HG03432 (cell line): ENCODE results near the gene SLC7A1.

Source experiments
- ATAC-seq: cut with Tn5 transposase; IDR thresholded peaks from one replicate; pipeline ENCODE4 v1.9.1; 2021; ENCODE audit warnings: mild to moderate bottlenecking, moderate library complexity; ENCODE audit not compliant: unreplicated experiment

The SLC7A1 gene

GRCh38 chr13:29583073-29583785 is 12.3 kb downstream of the SLC7A1 start:
- no peak for ATAC-seq

GRCh38 chr13:29582171-29582570 is 13.3 kb downstream of the SLC7A1 start:
- ATAC-seq: no peak

GRCh38 chr13:29581666-29582065 is 13.8 kb downstream of the SLC7A1 start:
- no peak for ATAC-seq

DNA sequence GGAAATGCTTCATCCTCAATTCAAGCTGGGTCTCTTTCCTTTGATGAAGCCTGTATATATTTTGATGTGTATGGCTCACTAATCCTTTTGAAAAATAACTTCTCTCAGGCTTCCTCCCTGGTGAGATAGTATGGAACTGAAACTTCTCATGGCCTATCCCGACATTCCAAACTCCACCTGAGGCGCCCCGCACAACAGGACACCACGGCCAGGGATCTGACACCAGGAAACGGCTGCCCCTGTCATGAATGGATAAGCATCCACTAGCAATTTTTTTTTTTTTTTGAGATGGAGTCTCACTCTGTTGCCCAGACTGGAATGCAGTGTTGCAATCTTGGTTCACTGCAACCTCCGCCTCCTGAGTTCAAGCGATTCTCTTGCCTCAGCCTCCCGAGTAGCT is 16.4 kb downstream of the SLC7A1 start:
- no peak for ATAC-seq

GRCh38 chr13:29578300-29579085 is 17.0 kb downstream of the SLC7A1 start:
- ATAC-seq: no peak

DNA sequence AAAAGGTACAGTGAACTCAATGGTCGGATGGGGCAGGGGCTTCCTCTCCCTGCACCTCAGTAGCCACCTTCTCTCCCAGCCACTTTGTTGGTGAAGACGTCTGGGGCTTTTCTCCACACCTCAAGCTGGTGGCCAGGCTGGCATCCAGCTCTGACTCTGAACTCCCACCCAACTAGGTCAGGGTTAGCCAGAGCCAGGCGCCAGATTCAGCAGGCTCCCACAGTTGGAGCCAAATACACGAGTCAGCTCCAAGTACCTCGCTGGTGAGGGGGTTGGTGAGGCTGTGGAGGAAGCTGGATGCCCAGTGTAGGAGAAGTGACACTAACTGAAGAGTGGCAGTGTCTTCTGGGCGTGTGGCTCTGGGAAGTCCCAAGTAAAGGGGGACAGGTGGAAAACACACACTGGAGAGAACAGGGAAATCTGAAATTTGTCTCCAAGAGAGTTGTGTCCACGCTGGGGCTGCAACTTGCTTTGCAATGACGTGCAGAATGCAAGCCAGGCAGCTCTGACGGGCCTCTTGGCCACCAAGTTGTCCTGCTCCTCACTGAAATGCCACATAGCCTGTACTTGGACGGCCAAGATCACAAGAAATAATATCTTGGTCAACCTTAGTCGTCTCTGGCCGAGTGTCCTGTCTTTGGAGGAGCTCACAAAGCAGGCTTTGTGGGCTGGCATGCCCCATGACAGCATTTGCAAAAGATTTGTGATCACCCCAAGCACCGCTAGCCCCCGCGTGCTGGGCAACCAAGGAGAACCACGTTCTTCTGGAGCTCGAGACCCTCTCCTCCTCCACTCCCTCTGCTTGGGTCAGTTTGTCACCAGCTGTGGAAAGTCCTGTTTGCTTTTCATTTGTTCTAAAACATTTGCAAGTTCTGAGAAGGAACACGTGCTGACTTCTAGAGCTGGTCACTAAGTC is 18.1 kb downstream of the SLC7A1 start:
- ATAC-seq: no peak

- ATAC-seq: no peak
Observed at GRCh38 chr13:29576581-29576980, 18.9 kb downstream of the SLC7A1 start.

DNA sequence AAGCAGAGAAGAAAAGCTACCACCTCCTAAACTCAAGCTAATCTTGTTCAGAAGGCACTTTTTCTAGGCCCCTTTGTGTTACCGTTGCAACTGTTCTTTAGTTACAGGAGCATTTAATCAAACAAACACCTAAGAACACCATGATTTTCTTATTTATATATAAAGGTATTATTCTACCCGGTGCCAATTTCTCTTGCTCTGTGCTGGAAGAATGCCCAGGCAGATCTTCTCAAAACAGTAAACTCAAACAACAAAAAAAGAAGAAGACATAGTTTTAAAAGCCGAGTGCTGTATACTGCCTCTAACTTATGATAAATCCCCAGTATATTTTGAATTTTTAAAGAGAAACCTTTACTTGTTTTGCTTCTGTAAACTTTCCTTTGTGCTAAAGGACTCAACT is 20.4 kb downstream of the SLC7A1 start:
- no peak for ATAC-seq

DNA sequence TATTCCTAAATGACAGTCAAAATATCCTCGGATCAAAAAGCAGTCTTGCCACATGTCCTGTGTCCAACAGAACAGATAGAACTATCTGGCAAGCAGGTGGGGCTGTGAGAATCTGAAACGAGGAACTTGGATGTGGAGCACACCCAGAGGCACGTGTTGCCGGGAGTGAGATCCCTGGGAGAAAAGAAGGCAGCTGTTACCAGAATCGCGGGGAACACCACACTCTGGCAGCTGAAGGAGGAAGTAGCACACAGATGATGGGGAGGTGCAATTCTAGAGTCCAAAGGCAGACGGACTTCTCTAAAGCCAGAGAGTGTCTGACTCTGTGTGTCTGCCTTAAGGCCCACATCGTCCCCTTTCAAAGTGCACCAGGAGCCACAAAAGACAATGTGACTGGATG is 22.3 kb downstream of the SLC7A1 start:
- ATAC-seq: no peak

DNA sequence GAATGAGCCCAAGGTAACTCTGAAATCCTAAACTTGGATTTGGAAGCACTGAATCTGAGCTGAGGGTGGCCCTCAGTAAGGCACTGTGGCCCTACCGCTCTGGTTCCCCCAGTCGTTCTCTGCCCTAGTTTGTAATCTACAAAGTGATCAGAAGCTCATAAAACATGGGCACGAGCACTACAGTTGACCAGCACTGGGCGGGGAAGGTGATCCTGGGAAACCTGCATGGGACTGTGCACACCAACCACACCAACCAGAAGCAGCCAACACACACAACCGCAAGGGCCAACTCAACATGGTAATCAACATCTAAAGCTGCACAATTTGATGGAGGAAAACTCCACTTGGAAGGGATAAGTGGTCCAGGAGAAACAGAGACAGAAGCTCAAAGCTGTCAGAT is 22.9 kb downstream of the SLC7A1 start:
- ATAC-seq: no peak

GRCh38 chr13:29571876-29572570 is 23.5 kb downstream of the SLC7A1 start:
- ATAC-seq: no peak

GRCh38 chr13:29570051-29570654 is 25.3 kb downstream of the SLC7A1 start:
- no peak for ATAC-seq

DNA sequence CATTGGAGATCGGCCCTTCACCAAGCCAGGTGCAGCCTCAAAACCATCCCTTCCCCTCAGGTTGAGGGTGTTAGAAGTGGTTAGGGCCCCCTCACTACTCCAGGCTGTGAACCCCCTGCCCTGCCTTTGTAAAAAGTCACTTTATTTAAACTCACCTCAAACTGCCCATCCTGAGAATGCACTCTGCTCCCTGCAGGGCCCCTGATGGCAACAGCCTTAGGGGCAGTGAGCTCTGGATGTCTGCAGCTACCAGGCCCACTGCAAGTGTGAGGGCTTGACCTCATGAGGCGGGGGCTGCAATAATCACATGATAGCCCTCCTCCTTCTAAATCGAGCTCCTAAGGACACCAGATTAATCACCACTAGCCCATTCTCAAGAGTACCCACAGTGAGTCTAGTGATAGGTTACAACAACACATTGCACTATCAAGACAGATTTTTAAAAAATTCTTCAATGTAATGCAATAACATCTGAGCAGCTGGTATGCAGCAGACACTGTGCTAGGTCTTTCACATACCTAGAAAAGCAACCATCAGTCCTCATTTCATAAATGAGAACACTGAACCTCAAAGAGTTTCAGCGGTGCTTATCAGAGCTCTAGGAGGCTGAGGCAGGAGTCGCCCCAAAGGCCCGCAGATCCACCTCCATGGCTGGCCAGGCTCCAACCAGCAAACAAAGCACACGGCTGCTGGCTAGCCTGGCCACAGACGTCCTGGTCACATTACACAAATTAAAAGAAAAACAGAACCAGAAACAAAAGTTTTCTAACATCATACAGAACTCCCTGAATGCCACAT is 26.0 kb downstream of the SLC7A1 start:
- no peak for ATAC-seq

DNA sequence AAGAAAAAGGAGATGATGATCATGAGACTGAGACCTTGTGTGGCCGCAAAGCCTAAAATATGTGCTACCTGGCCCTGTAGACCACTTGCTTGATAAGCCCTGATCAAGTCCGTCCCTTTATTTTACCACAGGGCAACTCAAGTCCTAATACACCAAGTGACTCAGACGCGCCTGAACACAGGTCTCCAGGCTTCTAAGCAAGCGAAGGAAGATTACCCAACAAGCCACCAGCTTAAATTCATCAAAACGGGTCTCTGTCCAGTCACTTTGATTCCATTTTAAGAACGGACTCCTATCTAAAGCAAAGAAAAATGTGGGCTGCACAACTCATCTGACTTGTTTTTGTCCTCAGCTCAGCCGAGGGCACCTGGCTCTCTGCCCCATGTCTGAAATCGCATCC is 26.8 kb downstream of the SLC7A1 start:
- no peak for ATAC-seq

DNA sequence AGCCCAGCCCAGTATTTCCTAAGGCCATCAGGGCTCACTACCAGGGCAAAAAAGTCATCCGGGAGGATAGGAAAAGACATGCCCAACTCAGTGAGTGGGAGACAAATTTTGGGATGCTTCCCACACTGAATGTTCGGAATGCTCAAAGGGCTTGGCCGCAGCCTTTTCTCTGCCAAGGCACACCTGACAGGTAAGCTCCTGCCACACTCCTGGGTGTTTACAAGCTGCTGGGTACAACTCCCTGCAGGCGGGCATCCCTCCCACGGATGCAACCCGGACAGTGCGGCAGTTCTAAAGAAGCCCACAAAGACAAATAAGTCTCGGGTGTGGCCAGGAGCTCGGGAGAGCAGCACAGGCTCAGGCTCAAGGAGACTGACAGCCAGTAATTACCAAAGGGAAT is 28.1 kb downstream of the SLC7A1 start:
- ATAC-seq: no peak

- ATAC-seq: no peak
Observed at GRCh38 chr13:29566206-29566605, 29.3 kb downstream of the SLC7A1 start.

DNA sequence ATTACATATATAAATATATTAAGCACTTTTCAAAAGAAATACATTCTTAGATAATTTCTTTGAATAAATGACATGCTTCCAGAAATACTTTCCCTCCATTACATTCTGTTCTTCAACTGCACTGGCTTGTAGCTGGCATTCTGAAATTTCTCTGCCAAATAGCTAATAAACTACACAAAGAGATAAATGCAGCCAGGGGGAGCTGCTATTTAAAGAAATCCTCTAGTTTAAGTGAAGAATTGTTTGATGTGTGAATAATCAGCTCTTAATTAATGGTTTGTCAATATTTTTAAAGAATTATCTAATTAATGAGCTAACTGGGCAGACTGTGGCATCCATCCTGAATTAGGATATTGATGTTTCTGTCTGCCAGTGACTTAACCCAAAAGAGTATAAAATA is 30.7 kb downstream of the SLC7A1 start:
- ATAC-seq: no peak

DNA sequence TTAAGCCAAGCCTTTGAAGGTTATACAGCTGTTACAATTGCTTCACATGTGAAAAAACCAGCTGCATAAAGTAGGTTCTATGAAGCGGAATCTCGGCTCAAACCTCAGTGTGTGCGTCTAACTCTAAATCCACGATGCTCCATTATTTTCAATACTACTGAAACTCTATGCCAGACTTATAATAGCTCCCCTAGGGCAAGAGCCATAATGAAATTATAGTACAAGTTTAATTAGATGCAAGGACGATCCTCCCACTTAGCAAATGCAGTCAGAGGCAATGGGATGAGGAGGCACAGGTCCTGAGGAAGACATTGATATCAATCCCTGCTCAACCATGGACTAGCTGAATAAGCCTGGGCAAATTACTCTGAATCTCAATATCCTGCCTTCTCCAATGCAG is 31.1 kb downstream of the SLC7A1 start:
- ATAC-seq: no peak

- ATAC-seq: no peak
Observed at GRCh38 chr13:29563941-29564340, 31.5 kb downstream of the SLC7A1 start.
